DOHH2 (cell line): Measurements from ENCODE around the gene AGBL4.
A peak's percentile ranks its signal among the peaks of the same experiment; 100 is the strongest.

Source experiments
- EZH2phosphoT487 ChIP-seq: fragments of 200-600 bp; sonication (generic); IDR thresholded peaks from 2 replicates; pipeline ENCODE4 v1.6.1; 2017; ENCODE audit warnings: borderline replicate concordance, mild to moderate bottlenecking, antibody characterized with exemption, low read length, moderate library complexity, mixed read lengths
- TF ChIP-seq, protein P1 (sequence below): fragments of 200-600 bp; sonication (generic); IDR thresholded peaks from one replicate; pipeline ENCODE4 v1.5.1; 2014; ENCODE audit warnings: antibody characterized with exemption, mild to moderate bottlenecking, low read depth, low read length; ENCODE audit not compliant: poor library complexity, severe bottlenecking

DNA sequence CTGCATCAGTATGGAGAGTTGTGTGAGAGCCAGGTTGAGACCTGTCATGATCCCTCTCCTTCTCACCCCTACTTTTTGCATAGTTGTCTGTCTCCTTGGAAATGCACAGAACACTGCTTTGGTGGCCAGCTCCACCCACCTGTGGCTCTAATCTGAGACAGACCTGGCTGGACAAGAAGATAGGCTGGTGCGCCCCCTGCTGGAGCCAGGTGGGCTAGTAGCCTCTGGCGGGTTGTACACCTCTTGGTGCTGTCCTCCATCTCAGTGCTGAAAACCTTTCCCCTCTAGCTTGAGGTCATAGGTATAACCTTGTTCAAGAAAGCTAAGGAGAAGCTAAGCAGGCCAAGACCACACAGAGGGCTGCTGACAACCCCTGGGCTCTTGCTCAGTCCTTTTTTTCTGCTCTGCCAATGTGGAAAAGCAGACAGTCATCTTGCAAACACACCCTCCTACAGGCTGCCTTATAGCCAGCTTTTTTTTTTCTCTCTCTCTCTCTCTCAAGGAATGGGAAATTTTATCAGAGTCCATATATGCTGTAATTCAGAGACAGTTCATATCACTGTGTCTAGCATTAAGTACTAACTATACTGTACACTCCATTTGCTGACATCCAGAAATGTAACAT is 1492.9 kb downstream of the AGBL4 start:
- TF ChIP-seq, protein P1, sequence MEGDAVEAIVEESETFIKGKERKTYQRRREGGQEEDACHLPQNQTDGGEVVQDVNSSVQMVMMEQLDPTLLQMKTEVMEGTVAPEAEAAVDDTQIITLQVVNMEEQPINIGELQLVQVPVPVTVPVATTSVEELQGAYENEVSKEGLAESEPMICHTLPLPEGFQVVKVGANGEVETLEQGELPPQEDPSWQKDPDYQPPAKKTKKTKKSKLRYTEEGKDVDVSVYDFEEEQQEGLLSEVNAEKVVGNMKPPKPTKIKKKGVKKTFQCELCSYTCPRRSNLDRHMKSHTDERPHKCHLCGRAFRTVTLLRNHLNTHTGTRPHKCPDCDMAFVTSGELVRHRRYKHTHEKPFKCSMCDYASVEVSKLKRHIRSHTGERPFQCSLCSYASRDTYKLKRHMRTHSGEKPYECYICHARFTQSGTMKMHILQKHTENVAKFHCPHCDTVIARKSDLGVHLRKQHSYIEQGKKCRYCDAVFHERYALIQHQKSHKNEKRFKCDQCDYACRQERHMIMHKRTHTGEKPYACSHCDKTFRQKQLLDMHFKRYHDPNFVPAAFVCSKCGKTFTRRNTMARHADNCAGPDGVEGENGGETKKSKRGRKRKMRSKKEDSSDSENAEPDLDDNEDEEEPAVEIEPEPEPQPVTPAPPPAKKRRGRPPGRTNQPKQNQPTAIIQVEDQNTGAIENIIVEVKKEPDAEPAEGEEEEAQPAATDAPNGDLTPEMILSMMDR: peak; percentile 93
- TF ChIP-seq EZH2phosphoT487: no peak
